ENCODE measurements around the gene APOC1.

GRCh38 chr19:44878120-44878865, 36.1 kb upstream of the APOC1 start:
- TF ChIP-seq CTCF (conservative IDR thresholded peaks at IDR 0.05; ENCODE audit: low read length) (no peak), EZH2phosphoT487 (IDR thresholded peaks at IDR 0.05; ENCODE audit: borderline replicate concordance) (no peak)

All from Loucy (cell line).